SH-SY5Y (cell line): ENCODE data around the gene TOP2B.

ENCODE experiments used
- GATA2 ChIP-seq: IDR thresholded peaks from 2 replicates; pipeline ENCODE4 v1.6.1; 2011; ENCODE audit warnings: mild to moderate bottlenecking, low read depth, low read length
- GATA3 ChIP-seq: IDR thresholded peaks from 2 replicates; pipeline ENCODE4 v1.6.1; 2011; ENCODE audit warnings: low read depth, mild to moderate bottlenecking, low read length, moderate library complexity

- TF ChIP-seq GATA2 (no peak), GATA3 (no peak)
These were observed 45.3 kb downstream of the TOP2B start for GRCh38 chr3:25619382-25619781.
